SK-N-SH (cell line): ENCODE measurements around the gene AUTS2. TPM values are rescaled to one million over a fixed set of nuclear protein-coding genes. Genes with fewer than 3 reads are reported as not detected.

Experiments
- CTCF ChIA-PET: fragments of 300-600, 350-600 bp; formaldehyde crosslinking; extraction: SDS; loops from one replicate; lab custom pipeline; 2021; lab: Yijun Ruan, JAX
- POLR2A ChIA-PET: fragments of 350-600 bp; sonication (Branson Sonifier 250); formaldehyde crosslinking; extraction: SDS; loops from one replicate; lab custom pipeline; 2020; ENCODE audit warnings: antibody characterized with exemption, inconsistent platforms; lab: Yijun Ruan, JAX
- DNase-seq: peaks from one replicate; pipeline ENCODE4 v3.0.0; 2012
- H2AFZ ChIP-seq: fragments of 200-600 bp; sonication (generic); 2 replicates; pipeline ENCODE4 v1.8.1; 2016; ENCODE audit warnings: antibody characterized with exemption, mild to moderate bottlenecking, low read depth
- H3F3A ChIP-seq: fragments of 200-600 bp; sonication (generic); replicated peaks from 2 replicates; pipeline ENCODE3; 2016; ENCODE audit warnings: antibody characterized with exemption, mild to moderate bottlenecking; ENCODE audit not compliant: insufficient read depth
- H3K27ac ChIP-seq, 2 experiments: fragments of 200-500 bp in 1 of 2; fragments of 200-600 bp in 1 of 2; sonication (Bioruptor generic) in 1 of 2; sonication (generic), shearing (Covaris generic) in 1 of 2; 2 replicates each; pipeline versions ENCODE4 v1.5.1 to v1.6.1; 2014 to 2016; ENCODE audit warnings: low read depth in 2 of 2, inconsistent platforms in 1 of 2, low read length in 1 of 2, mild to moderate bottlenecking in 1 of 2, mixed read lengths in 1 of 2
- H3K27me3 ChIP-seq: fragments of 200-600 bp; sonication (generic), shearing (Covaris generic); 2 replicates; pipeline ENCODE4 v1.6.1; 2016; ENCODE audit warnings: mixed run types; ENCODE audit not compliant: insufficient read depth
- H3K36me3 ChIP-seq, 2 experiments: fragments of 200-500 bp in 1 of 2; fragments of 200-600 bp in 1 of 2; sonication (Bioruptor generic) in 1 of 2; sonication (generic) in 1 of 2; replicated peaks in 1 of 2; 2 replicates each; pipeline versions ENCODE3 to v1.5.1; 2014 to 2016; ENCODE audit warnings: low read length in 1 of 2, mild to moderate bottlenecking in 1 of 2; ENCODE audit not compliant: insufficient read depth in 2 of 2, control insufficient read depth in 1 of 2
- H3K4me1 ChIP-seq, 2 experiments: fragments of 200-500 bp in 1 of 2; fragments of 200-600 bp in 1 of 2; sonication (Bioruptor generic) in 1 of 2; sonication (generic), shearing (Covaris generic) in 1 of 2; 2 replicates each; pipeline versions ENCODE4 v1.5.1 to v1.6.1; 2014 to 2016; ENCODE audit warnings: low read depth in 1 of 2, low read length in 1 of 2, mixed run types in 1 of 2; ENCODE audit not compliant: insufficient read depth in 2 of 2, control insufficient read depth in 1 of 2
- H3K4me2 ChIP-seq: fragments of 200-600 bp; sonication (generic), shearing (Covaris generic); 2 replicates; pipeline ENCODE4 v1.6.1; 2017; ENCODE audit warnings: mixed run types
- H3K4me3 ChIP-seq, 2 experiments: fragments of 200-500 bp in 1 of 2; fragments of 200-600 bp in 1 of 2; sonication (Bioruptor generic) in 1 of 2; sonication (generic), shearing (Covaris generic) in 1 of 2; 2 replicates each; pipeline versions ENCODE4 v1.5.1 to v1.8.1; 2014 to 2016; ENCODE audit warnings: low read depth in 2 of 2, inconsistent platforms in 1 of 2, low read length in 1 of 2, mild to moderate bottlenecking in 1 of 2, mixed read lengths in 1 of 2, moderate library complexity in 1 of 2
- H3K79me2 ChIP-seq: fragments of 200-600 bp; sonication (generic); 2 replicates; pipeline ENCODE4 v1.8.1; 2017; ENCODE audit warnings: mild to moderate bottlenecking; ENCODE audit not compliant: insufficient read depth
- H3K9ac ChIP-seq: fragments of 200-600 bp; sonication (generic); 2 replicates; pipeline ENCODE4 v1.6.1; 2017; ENCODE audit warnings: mixed run types
- H3K9me2 ChIP-seq: fragments of 200-600 bp; sonication (generic); 2 replicates; pipeline ENCODE4 v1.6.1; 2017; ENCODE audit warnings: mixed run types
- H3K9me3 ChIP-seq: fragments of 200-600 bp; sonication (generic); 2 replicates; pipeline ENCODE4 v1.6.1; 2017; ENCODE audit warnings: mixed run types, mild to moderate bottlenecking, moderate library complexity
- H4K20me1 ChIP-seq: fragments of 200-600 bp; sonication (generic); 2 replicates; pipeline ENCODE4 v1.6.1; 2017; ENCODE audit warnings: mild to moderate bottlenecking, mixed run types; ENCODE audit not compliant: insufficient read depth
- CHD2 ChIP-seq: fragments of 150-350 bp; IDR thresholded peaks from 2 replicates; pipeline ENCODE4 v1.6.1; 2018; ENCODE audit warnings: low read length; ENCODE audit not compliant: partially characterized antibody
- ELF1 ChIP-seq: IDR thresholded peaks from 2 replicates; pipeline ENCODE4 v1.4.0; 2012
- FOSL2 ChIP-seq: IDR thresholded peaks from 2 replicates; pipeline ENCODE4 v1.4.0; 2012; ENCODE audit warnings: low read depth, mild to moderate bottlenecking, moderate library complexity, borderline replicate concordance
- FOXJ3 ChIP-seq: sonication (generic); formaldehyde crosslinking; IDR thresholded peaks from 2 replicates; pipeline ENCODE4 v1.5.1; 2020; ENCODE audit warnings: mild to moderate bottlenecking, missing genetic modification reagents
- GATA2 ChIP-seq: sonication (generic); formaldehyde crosslinking; IDR thresholded peaks from 2 replicates; pipeline ENCODE4 v1.5.0; 2020; ENCODE audit warnings: mild to moderate bottlenecking, missing genetic modification reagents
- JUND ChIP-seq: IDR thresholded peaks from 2 replicates; pipeline ENCODE4 v1.4.0; 2012
- MEF2A ChIP-seq: IDR thresholded peaks from 2 replicates; pipeline ENCODE4 v1.4.0; 2012; ENCODE audit warnings: low read depth, borderline replicate concordance
- MXI1 ChIP-seq: IDR thresholded peaks from 2 replicates; pipeline ENCODE4 v1.6.1; 2012; ENCODE audit warnings: mild to moderate bottlenecking, low read depth, low read length, improper control_type of control experiment
- NFIC ChIP-seq: IDR thresholded peaks from 2 replicates; pipeline ENCODE4 v1.4.0; 2012; ENCODE audit warnings: borderline replicate concordance
- RCOR1 ChIP-seq: fragments of 150-350 bp; IDR thresholded peaks from 2 replicates; pipeline ENCODE4 v1.6.1; 2017; ENCODE audit warnings: antibody characterized with exemption, low read length
- RXRA ChIP-seq: IDR thresholded peaks from 2 replicates; pipeline ENCODE4 v1.4.0; 2012; ENCODE audit warnings: low read depth, mild to moderate bottlenecking, borderline replicate concordance
- SIN3A ChIP-seq: IDR thresholded peaks from 2 replicates; pipeline ENCODE4 v1.6.1; 2012; ENCODE audit warnings: low read depth, mild to moderate bottlenecking, low read length, moderate library complexity, borderline replicate concordance
- SMC3 ChIP-seq: IDR thresholded peaks from 2 replicates; pipeline ENCODE4 v1.6.1; 2012; ENCODE audit warnings: low read depth, low read length, improper control_type of control experiment
- TEAD4 ChIP-seq: IDR thresholded peaks from 2 replicates; pipeline ENCODE4 v1.4.0; 2012; ENCODE audit warnings: mild to moderate bottlenecking, borderline replicate concordance; ENCODE audit not compliant: insufficient read depth
- WGBS: methylation state at CpG from one replicate; pipeline ENCODE4 v1.1.6; 2017; ENCODE audit warnings: low lambda C conversion rate; 5-methylcytosine and 5-hydroxymethylcytosine counted together
- polyA plus RNA-seq, 3 experiments: library from polyadenylated mRNA; depleted of rRNA; stranded (reverse); fragments of >200 nt; gene quantifications; 2 replicates each; pipeline ENCODE4 v1.2.3, GENCODE V29; 2012
- TF ChIP-seq, protein P1 (sequence below): IDR thresholded peaks from 2 replicates; pipeline ENCODE4; 2012
- TF ChIP-seq, protein P2 (sequence below): fragments of 150-350 bp; IDR thresholded peaks from 2 replicates; pipeline ENCODE4 v1.6.1; 2016; ENCODE audit warnings: mild to moderate bottlenecking, low read depth, low read length
- TF ChIP-seq, protein P3 (sequence below): IDR thresholded peaks from 2 replicates; pipeline ENCODE4 v1.4.0; 2012; ENCODE audit warnings: low read depth, borderline replicate concordance
- TF ChIP-seq, protein P4 (sequence below): IDR thresholded peaks from 2 replicates; pipeline ENCODE4 v1.4.0; 2012; ENCODE audit warnings: low read depth

The AUTS2 gene
- polyA plus RNA-seq, 1 of the 3 experiments (the other 2 are of a cell fraction), result 15.6 TPM

DNA sequence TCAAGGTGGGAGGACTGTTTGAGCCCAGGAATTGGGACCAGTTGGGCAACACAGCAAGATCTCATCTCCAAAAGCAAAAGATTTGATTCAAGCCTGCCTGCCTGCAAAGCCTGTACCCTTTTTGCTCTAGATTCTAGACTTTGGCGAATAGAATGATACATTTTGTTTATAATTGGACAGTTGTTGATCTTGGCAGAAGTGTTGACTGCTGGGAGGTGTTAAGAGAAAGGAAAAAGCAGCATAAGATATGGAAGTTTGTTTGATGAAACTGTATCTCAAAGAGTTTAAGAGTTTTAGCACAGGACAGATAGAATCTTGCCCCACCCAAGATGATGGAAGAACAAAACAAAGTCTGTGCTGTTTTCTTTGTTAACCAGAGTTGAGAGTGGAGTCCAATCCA lies 224.1 kb downstream of the AUTS2 start:
- Histone ChIP-seq H3K4me3 (no peak overlapping the region), H2AFZ (no peak overlapping the region), H3K9me3 (no peaks in the 10 kb centered on the region), H3K79me2 (peaks cover 3% of the 10 kb centered on the region), H3K36me3 (no peaks in the 10 kb centered on the region), H3K4me1 (peaks cover 16 to 49% of the 10 kb centered on the region in 2 experiments), H3K27ac (no peak overlapping the region), H4K20me1 (no peaks in the 10 kb centered on the region; the same call in 1 of the 2 replicates), H3K9ac (no peak overlapping the region), H3F3A (peaks cover 4% of the 10 kb centered on the region), H3K27me3 (no peaks in the 10 kb centered on the region)
- WGBS, result 87% methylated on average over 1 of the region's 1 CpG
- CTCF ChIA-PET, result interaction anchor here (1.0 to 1.6 kb wide), 2 partner anchors 21 to 109 kb away, joined by 3 to 8 read pairs; no protein-coding TSS in a partner anchor
- no peak for TF ChIP-seq MEF2A
- TF ChIP-seq TEAD4, result no peak
- no peak for TF ChIP-seq ELF1
- no peak for TF ChIP-seq MXI1
- no peak for TF ChIP-seq CHD2
- no peak for TF ChIP-seq RXRA
- no peak for TF ChIP-seq RCOR1
- no peak for TF ChIP-seq JUND
- TF ChIP-seq, protein P1, sequence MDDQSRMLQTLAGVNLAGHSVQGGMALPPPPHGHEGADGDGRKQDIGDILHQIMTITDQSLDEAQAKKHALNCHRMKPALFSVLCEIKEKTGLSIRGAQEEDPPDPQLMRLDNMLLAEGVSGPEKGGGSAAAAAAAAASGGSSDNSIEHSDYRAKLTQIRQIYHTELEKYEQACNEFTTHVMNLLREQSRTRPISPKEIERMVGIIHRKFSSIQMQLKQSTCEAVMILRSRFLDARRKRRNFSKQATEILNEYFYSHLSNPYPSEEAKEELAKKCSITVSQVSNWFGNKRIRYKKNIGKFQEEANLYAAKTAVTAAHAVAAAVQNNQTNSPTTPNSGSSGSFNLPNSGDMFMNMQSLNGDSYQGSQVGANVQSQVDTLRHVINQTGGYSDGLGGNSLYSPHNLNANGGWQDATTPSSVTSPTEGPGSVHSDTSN, result no peak
- TF ChIP-seq, protein P2, sequence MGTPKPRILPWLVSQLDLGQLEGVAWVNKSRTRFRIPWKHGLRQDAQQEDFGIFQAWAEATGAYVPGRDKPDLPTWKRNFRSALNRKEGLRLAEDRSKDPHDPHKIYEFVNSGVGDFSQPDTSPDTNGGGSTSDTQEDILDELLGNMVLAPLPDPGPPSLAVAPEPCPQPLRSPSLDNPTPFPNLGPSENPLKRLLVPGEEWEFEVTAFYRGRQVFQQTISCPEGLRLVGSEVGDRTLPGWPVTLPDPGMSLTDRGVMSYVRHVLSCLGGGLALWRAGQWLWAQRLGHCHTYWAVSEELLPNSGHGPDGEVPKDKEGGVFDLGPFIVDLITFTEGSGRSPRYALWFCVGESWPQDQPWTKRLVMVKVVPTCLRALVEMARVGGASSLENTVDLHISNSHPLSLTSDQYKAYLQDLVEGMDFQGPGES, result no peak
- TF ChIP-seq, all 33 proteins: peak for 0
- Histone ChIP-seq H3K4me2 (no peak overlapping the region), H3K9me2 (no peaks in the 10 kb centered on the region)
- POLR2A ChIA-PET, result no interaction called here
- DNase-seq, result no peak

DNA sequence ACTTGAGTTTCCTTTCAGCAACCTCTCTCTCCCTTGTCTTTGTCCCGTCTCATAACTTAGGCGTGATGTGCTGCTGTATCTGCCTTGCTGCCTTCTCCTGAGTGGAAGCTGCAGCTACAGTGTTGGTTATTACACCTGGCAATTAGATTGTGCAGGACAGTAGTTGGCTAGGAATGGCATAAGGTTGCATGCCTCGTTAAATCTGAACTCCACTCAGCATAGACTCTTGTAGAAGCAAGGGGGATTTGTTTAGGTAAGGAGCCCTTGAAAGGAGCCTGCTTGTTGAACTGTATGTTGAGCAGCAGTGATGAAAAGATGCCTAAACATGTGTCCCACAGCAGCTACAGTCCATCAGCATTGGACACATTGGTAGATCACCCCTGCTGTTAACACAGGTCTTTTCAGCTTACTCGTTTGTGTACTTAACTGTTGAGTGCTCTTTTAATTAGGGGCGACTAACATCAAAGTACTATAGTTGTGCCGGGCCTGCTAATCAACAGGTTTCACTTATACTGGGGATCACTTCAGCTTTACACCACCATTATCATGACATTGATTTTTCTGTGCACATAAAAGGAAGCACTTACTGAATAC lies 225.0 kb downstream of the AUTS2 start:
- H2AFZ ChIP-seq, result no peak overlapping the region
- peaks cover 11 to 40% of the 10 kb centered on the region in 2 experiments for H3K4me1 ChIP-seq
- H3K9me2 ChIP-seq, result no peaks in the 10 kb centered on the region
- CTCF ChIA-PET, result interaction anchor here (0.5 to 2.7 kb wide), 6 partner anchors 8 to 109 kb away, joined by 3 to 8 read pairs (median 4); no protein-coding TSS in a partner anchor
- H3K79me2 ChIP-seq, result no peaks in the 10 kb centered on the region; the same call in none of the 2 replicates
- no peak for DNase-seq
- no peak overlapping the region for H3K4me3 ChIP-seq
- POLR2A ChIA-PET, result no interaction called here
- H3K9me3 ChIP-seq, result no peaks in the 10 kb centered on the region
- H3K36me3 ChIP-seq, result no peaks in the 10 kb centered on the region
- no peak overlapping the region for H3K9ac ChIP-seq
- no peak overlapping the region for H3K4me2 ChIP-seq
- H3K27ac ChIP-seq, result no peak overlapping the region
- H3K27me3 ChIP-seq, result no peaks in the 10 kb centered on the region
- peaks cover 4% of the 10 kb centered on the region for H3F3A ChIP-seq
- H4K20me1 ChIP-seq, result no peaks in the 10 kb centered on the region; the same call in 1 of the 2 replicates
- 89% methylated on average over 6 of the region's 6 CpGs for whole genome bisulfite sequencing
- TF ChIP-seq, protein P3, sequence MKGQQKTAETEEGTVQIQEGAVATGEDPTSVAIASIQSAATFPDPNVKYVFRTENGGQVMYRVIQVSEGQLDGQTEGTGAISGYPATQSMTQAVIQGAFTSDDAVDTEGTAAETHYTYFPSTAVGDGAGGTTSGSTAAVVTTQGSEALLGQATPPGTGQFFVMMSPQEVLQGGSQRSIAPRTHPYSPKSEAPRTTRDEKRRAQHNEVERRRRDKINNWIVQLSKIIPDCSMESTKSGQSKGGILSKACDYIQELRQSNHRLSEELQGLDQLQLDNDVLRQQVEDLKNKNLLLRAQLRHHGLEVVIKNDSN, result no peak
- TF ChIP-seq FOSL2 (no peak), CHD2 (no peak), GATA2 (CRISPR knock-in tag) (no peak), SIN3A (no peak), MXI1 (no peak), NFIC (no peak), FOXJ3 (CRISPR knock-in tag) (no peak), SMC3 (no peak), JUND (no peak), ELF1 (no peak), TEAD4 (no peak), RCOR1 (no peak)
- TF ChIP-seq, protein P4, sequence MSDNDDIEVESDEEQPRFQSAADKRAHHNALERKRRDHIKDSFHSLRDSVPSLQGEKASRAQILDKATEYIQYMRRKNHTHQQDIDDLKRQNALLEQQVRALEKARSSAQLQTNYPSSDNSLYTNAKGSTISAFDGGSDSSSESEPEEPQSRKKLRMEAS, result no peak
- TF ChIP-seq, protein P1, result no peak
